HG02610 (cell line): ENCODE results near the gene USP50.
"Not testable (repeated sequence)": the region's sequence is repeated elsewhere in the genome, so short reads cannot be mapped to it uniquely, and the experiment has no call there.

Experiments
- ATAC-seq: cut with Tn5 transposase; IDR thresholded peaks from one replicate; pipeline ENCODE4 v1.9.1; 2021; ENCODE audit warnings: mild to moderate bottlenecking, moderate library complexity; ENCODE audit not compliant: unreplicated experiment

The USP50 gene

GRCh38 chr15:50546566-50546965, at the start of gene USP50:
USP50 (minus strand) TSS chr15:50546666; CDS start chr15:50546525, 141 bp downstream.
- no peak for ATAC-seq

- no peak for ATAC-seq
Observed at GRCh38 chr15:50594311-50594710, 47.8 kb upstream of the USP50 start.

- ATAC-seq: no peak
Observed at GRCh38 chr15:50593761-50594160, 47.3 kb upstream of the USP50 start.

GRCh38 chr15:50590288-50590687, 43.8 kb upstream of the USP50 start:
- no peak for ATAC-seq

- ATAC-seq: no peak
Observed at GRCh38 chr15:50577492-50577891, 31.0 kb upstream of the USP50 start.

GRCh38 chr15:50576166-50576565, 29.7 kb upstream of the USP50 start:
- no peak for ATAC-seq

- ATAC-seq: not testable (repeated sequence)
Observed at GRCh38 chr15:50573842-50574241, 27.4 kb upstream of the USP50 start.

GRCh38 chr15:50563756-50564155, 17.3 kb upstream of the USP50 start:
- no peak for ATAC-seq

GRCh38 chr15:50562735-50563640, 16.5 kb upstream of the USP50 start:
- ATAC-seq: no peak

- no peak for ATAC-seq
Observed at GRCh38 chr15:50558012-50558411, 11.5 kb upstream of the USP50 start.

- ATAC-seq: no peak
Observed at GRCh38 chr15:50556642-50557371, 10.3 kb upstream of the USP50 start.

- ATAC-seq: no peak
Observed at GRCh38 chr15:50552238-50552637, 5.8 kb upstream of the USP50 start.

- no peak for ATAC-seq
Observed at GRCh38 chr15:50549326-50549725, 2.9 kb upstream of the USP50 start.

GRCh38 chr15:50544368-50544767, 2.1 kb downstream of the USP50 start:
- no peak for ATAC-seq

- no peak for ATAC-seq
Observed at GRCh38 chr15:50543556-50543955, 2.9 kb downstream of the USP50 start.

- no peak for ATAC-seq
Observed at GRCh38 chr15:50542887-50543210, 3.6 kb downstream of the USP50 start.

- ATAC-seq: no peak
Observed at GRCh38 chr15:50531766-50532165, 14.7 kb downstream of the USP50 start.

GRCh38 chr15:50531163-50531562, 15.3 kb downstream of the USP50 start:
- no peak for ATAC-seq

- ATAC-seq: no peak
Observed at GRCh38 chr15:50523851-50524251, 22.6 kb downstream of the USP50 start.

GRCh38 chr15:50519740-50520425, 26.6 kb downstream of the USP50 start:
- ATAC-seq: no peak

GRCh38 chr15:50513001-50513400, 33.5 kb downstream of the USP50 start:
- ATAC-seq: no peak

GRCh38 chr15:50506121-50506520, 40.3 kb downstream of the USP50 start:
- no peak for ATAC-seq
